ENCODE data around the gene POLR3K.
"Not testable (repeated sequence)": the region's sequence is repeated elsewhere in the genome, so short reads cannot be mapped to it uniquely, and the experiment has no call there.

The POLR3K gene

GRCh38 chr16:42069-42457 lies 11.3 kb downstream of the POLR3K start:
- no peak for DNase-seq

GRCh38 chr16:41439-42068 lies 11.9 kb downstream of the POLR3K start:
- no peak for DNase-seq

GRCh38 chr16:38941-39892 lies 14.2 kb downstream of the POLR3K start:
- no peak for DNase-seq

GRCh38 chr16:38206-38605 lies 15.2 kb downstream of the POLR3K start:
- not testable (repeated sequence) for DNase-seq

GRCh38 chr16:37511-37910 lies 15.9 kb downstream of the POLR3K start:
- DNase-seq: no peak

GRCh38 chr16:36336-36984 lies 16.9 kb downstream of the POLR3K start:
- no peak for DNase-seq

- DNase-seq: peak; percentile 4
Observed at GRCh38 chr16:35678-36305, 17.6 kb downstream of the POLR3K start.

- DNase-seq: no peak
Observed at GRCh38 chr16:35011-35677, 18.3 kb downstream of the POLR3K start.

GRCh38 chr16:34648-34987 lies 18.8 kb downstream of the POLR3K start:
- peak; percentile 8 for DNase-seq

GRCh38 chr16:33877-34647 lies 19.3 kb downstream of the POLR3K start:
- DNase-seq: peak; percentile 13

- DNase-seq: not testable (repeated sequence)
Observed at GRCh38 chr16:33154-33876, 20.1 kb downstream of the POLR3K start.

GRCh38 chr16:30627-31026 lies 22.8 kb downstream of the POLR3K start:
- peak; percentile 2 for DNase-seq

GRCh38 chr16:25926-26348 lies 27.5 kb downstream of the POLR3K start:
- not testable (repeated sequence) for DNase-seq

GRCh38 chr16:24151-24550 lies 29.3 kb downstream of the POLR3K start:
- peak; percentile 1 for DNase-seq

- not testable (repeated sequence) for DNase-seq
Observed at GRCh38 chr16:20886-21285, 32.5 kb downstream of the POLR3K start.

GRCh38 chr16:17062-17765 lies 36.2 kb downstream of the POLR3K start:
- DNase-seq: peak; percentile 6

- DNase-seq: peak; percentile 9
Observed at GRCh38 chr16:10772-11171, 42.6 kb downstream of the POLR3K start.

GRCh38 chr16:9903-10665 lies 43.3 kb downstream of the POLR3K start:
- peak; percentile 15 for DNase-seq
